Muscle layer of duodenum (tissue), 2 donors: ENCODE results near the gene INO80B.
"Not testable (repeated sequence)": the region's sequence is repeated elsewhere in the genome, so short reads cannot be mapped to it uniquely, and the experiment has no call there.

Experiments used
- H3K27ac ChIP-seq: one replicate; pipeline ENCODE4 v1.7.0; 2013; ENCODE audit warnings: mild to moderate bottlenecking, low read length
- H3K27me3 ChIP-seq: one replicate; pipeline ENCODE4 v1.7.0; 2013; ENCODE audit warnings: low read depth, mild to moderate bottlenecking, control low read depth, low read length
- H3K36me3 ChIP-seq, 2 donors: one replicate each; pipeline ENCODE4 v1.7.0; 2013; ENCODE audit warnings: low read length in 2 of 2, control low read depth in 1 of 2, mild to moderate bottlenecking in 1 of 2; ENCODE audit not compliant: insufficient read depth in 2 of 2, control insufficient read depth in 1 of 2
- H3K4me1 ChIP-seq, 2 donors: one replicate each; pipeline ENCODE4 v1.7.0; 2013; ENCODE audit warnings: low read length in 2 of 2, mild to moderate bottlenecking in 2 of 2, control low read depth in 1 of 2, moderate library complexity in 1 of 2; ENCODE audit not compliant: insufficient read depth in 2 of 2, control insufficient read depth in 1 of 2
- H3K4me3 ChIP-seq, 2 donors: one replicate each; pipeline ENCODE4 v1.7.0; 2013; ENCODE audit warnings: low read length in 2 of 2, low read depth in 1 of 2, mild to moderate bottlenecking in 1 of 2
- H3K9me3 ChIP-seq, 2 donors: one replicate each; pipeline ENCODE4 v1.7.0; 2013; ENCODE audit warnings: low read length in 2 of 2, control low read depth in 1 of 2, mild to moderate bottlenecking in 1 of 2; ENCODE audit not compliant: control insufficient read depth in 1 of 2
- donor health status: healthy.

INO80B gene

DNA sequence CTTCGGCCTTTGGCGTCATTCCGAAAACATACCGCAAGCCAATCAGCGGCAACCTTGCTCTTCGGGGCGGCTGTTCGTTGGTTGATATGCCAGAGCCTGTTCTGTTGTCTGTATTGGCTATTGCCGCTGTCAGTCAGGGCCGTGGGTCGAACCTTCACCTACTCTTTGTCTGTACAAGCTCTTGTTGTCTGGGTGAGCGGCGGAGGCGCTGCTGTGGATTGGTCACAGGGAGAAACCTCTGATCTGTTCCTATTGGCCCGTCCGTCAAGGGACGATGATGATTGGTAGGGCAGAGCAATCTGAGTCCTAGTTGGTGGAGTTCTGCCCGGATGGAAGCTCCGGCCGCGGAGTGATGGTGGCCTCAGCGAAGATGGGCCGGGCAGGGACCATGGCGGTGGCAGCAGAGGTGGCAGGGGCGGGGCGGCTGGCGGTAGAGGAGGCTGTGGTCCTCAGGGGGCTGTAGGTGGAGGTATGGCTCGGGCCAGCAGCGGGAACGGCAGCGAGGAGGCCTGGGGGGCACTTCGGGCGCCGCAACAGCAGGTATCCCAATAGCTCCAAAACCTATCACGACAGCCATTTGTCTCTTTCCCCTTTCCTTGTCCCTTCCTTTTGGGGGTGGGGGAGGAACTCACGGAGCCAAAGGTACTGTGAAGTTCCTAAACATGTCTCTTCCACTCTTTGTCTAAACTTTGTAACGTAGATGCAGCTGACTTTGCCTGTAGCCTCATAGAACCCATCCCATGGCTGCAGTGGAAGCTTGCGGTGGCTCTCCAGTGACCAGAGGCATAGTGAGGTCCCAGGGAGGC is 3.4 kb downstream of the INO80B start, which contains the start of gene WBP1:
Gene WBP1 (plus strand): TSS at position 307 of the 806 bp plus-strand sequence. CDS start 165 bp downstream, at position 472.
- no peaks in the 10 kb centered on the region for H3K27me3 ChIP-seq
- H3K9me3 ChIP-seq = no peaks in the 10 kb centered on the region
- H3K27ac ChIP-seq = peak within 1 kb of the TSS; percentile 87
- H3K36me3 ChIP-seq = peaks cover 8 to 19% of the 10 kb centered on the region in 2 donors
- peak within 1 kb of the TSS; percentile 88 to 98 for H3K4me3 ChIP-seq
- peaks cover 21 to 33% of the 10 kb centered on the region in 2 donors for H3K4me1 ChIP-seq

DNA sequence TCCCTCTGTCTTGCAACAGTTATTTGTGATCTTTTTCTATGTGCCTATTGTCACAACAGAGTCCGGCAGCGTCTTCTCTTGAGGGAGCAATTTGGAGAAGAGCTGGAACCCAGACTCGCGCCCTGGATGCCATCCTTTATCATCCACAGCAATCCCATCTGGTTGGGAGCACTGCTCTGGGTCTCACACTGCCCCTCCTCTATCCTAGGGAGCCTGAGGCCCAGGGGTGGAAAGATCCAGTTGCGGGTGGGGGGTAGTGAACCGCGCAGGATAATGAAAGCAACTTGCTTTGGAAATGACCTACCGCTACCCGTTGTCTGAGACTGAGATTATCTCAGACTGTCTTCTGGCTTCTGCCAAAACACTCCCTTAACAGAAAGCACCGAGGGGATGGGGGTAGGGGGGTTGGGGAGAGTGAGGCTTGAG is 4.1 kb downstream of the INO80B start:
- Histone ChIP-seq H3K36me3 (peaks cover 8 to 19% of the 10 kb centered on the region in 2 donors), H3K9me3 (no peaks in the 10 kb centered on the region), H3K27ac (peak overlapping the region; percentile 87), H3K4me1 (peaks cover 21 to 35% of the 10 kb centered on the region in 2 donors), H3K27me3 (no peaks in the 10 kb centered on the region), H3K4me3 (peak overlapping the region; percentile 88 to 98)

DNA sequence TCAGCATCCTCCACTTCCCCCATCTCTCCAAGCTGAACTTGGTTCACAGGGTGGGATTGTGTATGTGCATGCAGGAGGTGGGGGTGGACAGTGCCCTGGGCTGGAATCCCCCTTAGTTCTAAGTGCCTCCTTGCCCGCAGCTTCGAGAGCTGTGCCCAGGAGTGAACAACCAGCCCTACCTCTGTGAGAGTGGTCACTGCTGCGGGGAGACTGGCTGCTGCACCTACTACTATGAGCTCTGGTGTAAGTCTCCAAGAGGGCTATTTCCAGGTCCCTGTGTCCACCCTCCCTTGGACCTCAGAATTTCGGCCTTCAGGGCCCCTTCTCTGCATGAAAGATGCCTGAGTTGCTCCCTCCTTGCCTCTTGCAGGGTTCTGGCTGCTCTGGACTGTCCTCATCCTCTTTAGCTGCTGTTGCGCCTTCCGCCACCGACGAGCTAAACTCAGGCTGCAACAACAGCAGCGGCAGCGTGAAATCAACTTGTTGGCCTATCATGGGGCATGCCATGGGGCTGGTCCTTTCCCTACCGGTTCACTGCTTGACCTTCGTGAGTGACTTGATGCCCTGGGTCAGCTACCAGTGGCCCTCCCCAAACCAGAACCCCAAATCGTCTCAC is 4.7 kb downstream of the INO80B start:
- not testable (repeated sequence) for H3K4me3 ChIP-seq, H3K27ac ChIP-seq, H3K27me3 ChIP-seq, H3K9me3 ChIP-seq
- Histone ChIP-seq H3K4me1 (peaks cover 18 to 41% of the 10 kb centered on the region in 2 donors), H3K36me3 (peaks cover 8 to 19% of the 10 kb centered on the region in 2 donors)

DNA sequence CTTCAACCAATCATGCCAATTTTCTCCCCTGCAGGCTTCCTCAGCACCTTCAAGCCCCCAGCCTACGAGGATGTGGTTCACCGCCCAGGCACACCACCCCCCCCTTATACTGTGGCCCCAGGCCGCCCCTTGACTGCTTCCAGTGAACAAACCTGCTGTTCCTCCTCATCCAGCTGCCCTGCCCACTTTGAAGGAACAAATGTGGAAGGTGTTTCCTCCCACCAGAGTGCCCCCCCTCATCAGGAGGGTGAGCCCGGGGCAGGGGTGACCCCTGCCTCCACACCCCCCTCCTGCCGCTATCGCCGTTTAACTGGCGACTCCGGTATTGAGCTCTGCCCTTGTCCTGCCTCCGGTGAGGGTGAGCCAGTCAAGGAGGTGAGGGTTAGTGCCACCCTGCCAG is 5.3 kb downstream of the INO80B start:
- not testable (repeated sequence) for H3K27me3 ChIP-seq, H3K9me3 ChIP-seq, H3K4me3 ChIP-seq, H3K27ac ChIP-seq
- Histone ChIP-seq H3K36me3 (peaks cover 8 to 19% of the 10 kb centered on the region in 2 donors), H3K4me1 (peaks cover 17 to 41% of the 10 kb centered on the region in 2 donors)

DNA sequence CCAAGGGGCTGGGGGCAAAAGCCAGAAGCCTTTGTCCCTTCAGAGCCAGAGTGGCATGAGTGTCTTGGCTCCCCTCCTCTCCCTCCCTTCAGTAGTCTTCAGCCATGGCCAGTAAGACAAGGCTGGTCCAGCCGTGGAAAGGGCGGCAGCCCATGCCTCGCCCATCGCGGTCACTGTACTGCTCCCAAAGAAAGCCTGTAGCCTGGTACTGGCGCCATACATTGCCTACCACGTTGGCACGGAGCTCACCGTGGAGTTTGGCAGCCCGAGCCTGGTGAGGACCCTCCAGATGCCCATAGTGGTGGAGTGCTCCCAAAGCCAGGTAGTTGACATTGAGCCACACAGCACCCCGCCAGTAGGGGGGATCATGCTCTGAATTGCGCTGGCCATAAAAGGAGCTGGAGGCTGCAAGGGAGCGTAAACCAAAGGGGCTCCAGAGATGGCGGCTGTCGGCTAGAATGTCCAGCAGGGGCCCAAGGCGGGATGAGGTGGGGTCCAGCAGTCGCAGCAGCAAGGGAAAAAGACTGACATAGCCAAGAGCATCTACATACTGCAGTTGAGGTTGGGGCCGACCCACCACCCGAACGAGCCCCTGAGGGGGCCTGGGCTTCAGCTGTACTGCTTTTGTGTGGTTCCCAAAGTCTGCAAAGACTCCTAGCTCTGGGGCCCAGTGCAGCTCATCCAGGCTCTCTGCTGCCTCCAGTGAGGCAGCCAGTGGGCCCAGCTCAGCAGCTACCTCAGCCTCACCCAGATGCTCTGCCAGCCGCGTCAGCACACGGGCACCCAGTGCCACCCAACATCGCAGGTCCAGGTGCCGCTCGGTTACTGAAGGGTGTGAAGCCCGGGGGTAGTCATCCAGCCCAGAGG is 6.5 kb downstream of the INO80B start:
- H3K27ac ChIP-seq = no peak overlapping the region
- H3K4me3 ChIP-seq = no peak overlapping the region
- peaks cover 11 to 34% of the 10 kb centered on the region in 2 donors for H3K4me1 ChIP-seq
- H3K27me3 ChIP-seq = no peaks in the 10 kb centered on the region
- H3K9me3 ChIP-seq = no peaks in the 10 kb centered on the region
- peaks cover 8 to 19% of the 10 kb centered on the region in 2 donors for H3K36me3 ChIP-seq

DNA sequence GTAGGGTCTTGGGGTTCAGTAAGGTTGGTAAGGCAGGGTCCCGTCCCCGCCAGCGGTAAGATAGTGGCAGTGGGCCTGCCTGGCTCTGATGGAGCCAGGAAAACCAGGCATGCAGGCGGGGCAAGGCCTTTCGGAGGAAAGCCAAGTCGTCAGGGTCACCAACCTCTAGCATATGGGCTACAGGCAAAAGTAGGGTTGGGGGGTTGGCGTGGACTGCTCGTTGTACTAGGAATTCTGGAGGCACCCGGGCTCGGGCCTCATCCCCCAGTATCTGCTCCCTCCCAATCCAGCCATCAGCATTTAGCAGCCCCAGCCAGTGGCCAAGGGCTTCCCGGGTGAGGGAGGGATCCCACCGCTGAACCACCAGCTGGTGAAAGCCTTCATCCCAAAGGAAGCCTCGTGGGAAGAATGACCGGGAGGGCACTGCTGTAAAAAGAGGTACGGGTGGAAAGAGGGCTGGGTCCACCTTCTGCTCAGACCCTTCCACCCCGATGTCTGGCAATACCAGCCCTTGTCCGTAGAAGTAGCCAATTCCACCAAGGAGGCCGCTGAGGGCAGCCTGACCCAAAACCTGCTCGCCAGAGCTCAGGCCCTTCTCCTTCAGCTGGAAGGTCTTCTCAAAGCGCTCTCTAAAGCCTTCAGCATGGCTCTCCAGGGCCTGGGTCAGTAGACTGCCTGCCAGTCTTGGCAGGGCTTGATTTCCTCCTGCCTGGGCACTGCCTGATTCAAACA is 7.3 kb downstream of the INO80B start:
- H3K36me3 ChIP-seq = peaks cover 8 to 19% of the 10 kb centered on the region in 2 donors
- no peak overlapping the region for H3K27ac ChIP-seq
- no peaks in the 10 kb centered on the region for H3K9me3 ChIP-seq
- peaks cover 7 to 26% of the 10 kb centered on the region in 2 donors for H3K4me1 ChIP-seq
- H3K4me3 ChIP-seq = no peak overlapping the region
- H3K27me3 ChIP-seq = no peaks in the 10 kb centered on the region

DNA sequence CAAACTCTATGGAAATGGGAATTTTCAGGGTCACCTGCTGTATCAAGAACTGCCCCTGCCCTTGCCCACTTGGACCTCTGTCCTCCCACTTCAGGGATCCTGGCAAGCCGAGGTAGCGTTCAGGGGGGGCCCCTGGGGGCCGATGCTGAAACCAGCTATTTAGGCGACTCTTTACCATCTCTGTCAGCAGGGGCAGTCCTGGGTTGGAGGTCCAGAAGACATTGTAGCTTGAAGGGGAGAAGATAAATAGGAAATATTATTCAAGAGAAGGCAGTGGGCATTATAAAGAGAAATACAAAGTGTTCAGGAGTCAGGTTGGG is 7.9 kb downstream of the INO80B start:
- Histone ChIP-seq H3K36me3 (peaks cover 8 to 19% of the 10 kb centered on the region in 2 donors), H3K27me3 (no peaks in the 10 kb centered on the region), H3K4me1 (peaks cover 7 to 26% of the 10 kb centered on the region in 2 donors), H3K9me3 (no peaks in the 10 kb centered on the region), H3K27ac (peak overlapping the region; percentile 21), H3K4me3 (no peak overlapping the region)

DNA sequence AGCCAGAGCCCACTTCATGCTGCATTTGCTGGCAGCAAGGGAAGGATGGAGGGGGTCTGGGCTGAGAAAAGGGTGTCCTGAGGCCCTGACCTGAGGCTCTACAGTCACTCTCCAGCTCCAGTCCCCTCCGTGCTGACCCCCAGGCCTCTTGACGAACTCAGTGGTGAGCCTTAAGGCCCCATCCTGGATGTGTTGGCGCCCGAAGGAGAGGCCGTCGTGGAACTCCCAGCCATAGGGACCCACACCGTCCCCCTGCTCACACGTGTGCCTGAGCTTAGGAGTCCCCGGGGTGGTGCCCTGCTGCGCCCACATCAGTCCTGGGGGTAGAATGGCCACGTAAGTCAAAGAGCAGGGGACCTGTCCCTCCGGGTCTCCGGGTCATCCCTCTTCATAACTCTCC is 9.5 kb downstream of the INO80B start:
- peaks cover 8 to 19% of the 10 kb centered on the region in 2 donors for H3K36me3 ChIP-seq
- H3K27ac ChIP-seq = peak overlapping the region; percentile 82
- H3K4me1 ChIP-seq = peaks cover 1 to 18% of the 10 kb centered on the region in 2 donors
- H3K9me3 ChIP-seq = no peaks in the 10 kb centered on the region
- no peaks in the 10 kb centered on the region for H3K27me3 ChIP-seq
- peak overlapping the region; percentile 70 to 93 for H3K4me3 ChIP-seq

DNA sequence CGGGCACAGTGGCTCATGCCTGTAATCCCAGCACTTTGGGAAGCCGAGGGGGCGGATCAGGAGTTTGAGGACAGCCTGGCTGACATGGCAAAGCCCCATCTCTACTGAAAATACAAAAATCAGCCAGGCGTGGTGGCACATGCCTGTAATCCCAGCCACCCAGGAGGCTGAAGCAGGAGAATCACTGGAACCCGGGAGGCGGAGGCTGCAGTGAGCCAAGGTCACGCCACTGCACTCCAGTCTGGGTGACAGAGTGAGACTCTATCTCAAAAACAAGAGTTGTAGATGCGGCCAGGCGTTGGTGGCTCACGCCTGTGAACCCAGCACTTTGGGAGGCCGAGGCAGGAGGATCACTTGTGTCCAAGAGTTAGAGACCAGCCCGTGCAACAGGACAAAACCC is 15.9 kb downstream of the INO80B start:
- H3K27ac ChIP-seq, H3K27me3 ChIP-seq, H3K9me3 ChIP-seq, H3K4me3 ChIP-seq: not testable (repeated sequence)
- peaks cover 14 to 20% of the 10 kb centered on the region in 2 donors for H3K36me3 ChIP-seq
- H3K4me1 ChIP-seq = peaks cover 8 to 22% of the 10 kb centered on the region in 2 donors

DNA sequence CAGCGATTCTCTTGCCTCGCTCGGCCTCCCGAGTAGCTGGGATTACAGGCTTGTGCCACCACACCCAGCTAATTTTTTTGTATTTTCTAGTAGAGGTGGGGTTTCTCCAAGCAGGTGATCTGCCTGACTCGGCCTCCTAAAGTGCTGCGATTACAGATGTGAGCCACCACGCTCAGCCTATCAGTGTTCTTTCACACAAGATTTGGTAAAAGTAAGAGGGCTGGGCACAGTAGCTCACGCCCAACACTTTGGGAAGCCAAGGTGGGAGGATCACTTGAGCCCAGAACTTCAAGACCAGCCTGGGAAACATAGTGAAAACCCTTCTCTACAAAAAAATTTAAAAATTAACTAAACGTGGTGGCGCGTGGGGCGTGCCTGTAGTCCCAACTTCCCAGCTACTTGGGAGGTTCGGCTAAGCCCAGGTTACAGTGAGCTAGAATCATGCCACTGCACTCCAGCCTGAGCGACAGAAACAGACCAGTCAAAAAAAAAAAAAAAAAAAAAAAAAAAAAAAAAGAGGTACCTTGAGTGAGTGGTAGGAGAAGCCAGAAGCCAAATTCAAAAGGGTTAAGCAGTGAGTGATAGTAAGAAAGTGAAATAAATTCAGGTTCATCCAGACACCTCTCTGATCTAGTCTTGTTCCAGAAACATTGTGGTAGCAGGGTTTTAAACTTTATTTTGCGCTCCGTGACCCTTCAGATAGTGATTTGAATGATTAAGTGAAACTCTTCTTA is 16.6 kb downstream of the INO80B start:
- peak overlapping the region; percentile 94 for H3K27ac ChIP-seq
- H3K4me3 ChIP-seq = peak overlapping the region; percentile 85 to 94
- H3K36me3 ChIP-seq = peaks cover 14 to 21% of the 10 kb centered on the region in 2 donors
- no peaks in the 10 kb centered on the region for H3K9me3 ChIP-seq
- no peaks in the 10 kb centered on the region for H3K27me3 ChIP-seq
- H3K4me1 ChIP-seq = peaks cover 8 to 17% of the 10 kb centered on the region in 2 donors
